ENCODE results near the gene ALDH3B1. TPM values are rescaled to one million over a fixed set of nuclear protein-coding genes. Genes with fewer than 3 reads are reported as not detected.

ALDH3B1 gene
- total RNA-seq, 3 donors from 2014 or later: 9.8 to 26.4 (median 20.6) TPM

DNA sequence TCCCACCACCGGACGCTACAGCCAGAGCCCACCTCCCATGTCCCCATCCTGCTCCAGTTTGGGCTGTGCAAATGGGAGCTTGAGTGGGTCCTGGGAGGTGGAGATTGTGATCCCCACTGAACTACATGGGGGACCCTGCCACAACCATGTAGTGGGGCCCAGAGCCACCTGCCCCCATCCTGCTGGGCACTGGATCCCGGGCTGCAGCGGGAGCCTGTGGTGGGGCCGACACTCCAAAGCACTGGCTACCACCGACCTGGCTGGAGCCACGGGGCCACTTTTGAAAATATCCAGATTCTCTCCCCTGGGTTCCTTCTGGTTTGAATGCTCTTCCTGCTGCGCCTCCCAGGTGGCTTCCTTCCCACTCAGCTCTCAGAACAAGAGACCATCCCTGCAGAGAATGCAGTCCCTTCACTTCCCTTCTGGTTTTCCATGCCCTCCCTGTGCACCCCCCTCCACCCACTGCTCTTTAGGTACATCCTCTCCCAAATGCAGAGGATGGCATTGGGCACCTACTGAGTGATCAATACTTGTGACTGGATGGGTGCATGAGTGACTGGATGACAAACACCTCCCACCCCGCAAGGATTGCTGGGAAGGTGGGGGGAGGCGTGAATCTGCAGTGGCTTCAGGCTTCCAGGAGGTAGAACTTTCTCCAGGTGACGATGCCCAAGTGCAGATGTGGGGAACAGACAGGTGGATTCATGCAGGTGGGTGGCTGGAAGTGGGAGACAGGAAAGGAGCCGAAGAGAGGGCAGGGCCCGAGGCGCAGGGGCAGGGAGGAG, 5.4 kb upstream of the ALDH3B1 start:
- intact Hi-C loops (cut with DNase I; ENCODE audit: low total_unique reads): no loop called here
- Histone ChIP-seq H3K4me1 (peaks cover 1% of the 10 kb centered on the region in 2 donors), H3K27me3 (no peaks in the 10 kb centered on the region), H3K4me3 (peak overlapping the region; percentile 81 to 85 (median 81)), H3K9me3 (no peaks in the 10 kb centered on the region), H3K27ac (peak overlapping the region in 1 of 2 donors; percentile 80), H3K36me3 (no peaks in the 10 kb centered on the region)
- DNase-seq (ENCODE audit: low spot score in 2 of 2): no peak
- TF ChIP-seq, protein P1, sequence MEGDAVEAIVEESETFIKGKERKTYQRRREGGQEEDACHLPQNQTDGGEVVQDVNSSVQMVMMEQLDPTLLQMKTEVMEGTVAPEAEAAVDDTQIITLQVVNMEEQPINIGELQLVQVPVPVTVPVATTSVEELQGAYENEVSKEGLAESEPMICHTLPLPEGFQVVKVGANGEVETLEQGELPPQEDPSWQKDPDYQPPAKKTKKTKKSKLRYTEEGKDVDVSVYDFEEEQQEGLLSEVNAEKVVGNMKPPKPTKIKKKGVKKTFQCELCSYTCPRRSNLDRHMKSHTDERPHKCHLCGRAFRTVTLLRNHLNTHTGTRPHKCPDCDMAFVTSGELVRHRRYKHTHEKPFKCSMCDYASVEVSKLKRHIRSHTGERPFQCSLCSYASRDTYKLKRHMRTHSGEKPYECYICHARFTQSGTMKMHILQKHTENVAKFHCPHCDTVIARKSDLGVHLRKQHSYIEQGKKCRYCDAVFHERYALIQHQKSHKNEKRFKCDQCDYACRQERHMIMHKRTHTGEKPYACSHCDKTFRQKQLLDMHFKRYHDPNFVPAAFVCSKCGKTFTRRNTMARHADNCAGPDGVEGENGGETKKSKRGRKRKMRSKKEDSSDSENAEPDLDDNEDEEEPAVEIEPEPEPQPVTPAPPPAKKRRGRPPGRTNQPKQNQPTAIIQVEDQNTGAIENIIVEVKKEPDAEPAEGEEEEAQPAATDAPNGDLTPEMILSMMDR (IDR thresholded peaks at IDR 0.05): no peak
- TF ChIP-seq POLR2A (IDR thresholded peaks at IDR 0.05) (no peak), POLR2AphosphoS5 (IDR thresholded peaks at IDR 0.05) (no peak)

DNA sequence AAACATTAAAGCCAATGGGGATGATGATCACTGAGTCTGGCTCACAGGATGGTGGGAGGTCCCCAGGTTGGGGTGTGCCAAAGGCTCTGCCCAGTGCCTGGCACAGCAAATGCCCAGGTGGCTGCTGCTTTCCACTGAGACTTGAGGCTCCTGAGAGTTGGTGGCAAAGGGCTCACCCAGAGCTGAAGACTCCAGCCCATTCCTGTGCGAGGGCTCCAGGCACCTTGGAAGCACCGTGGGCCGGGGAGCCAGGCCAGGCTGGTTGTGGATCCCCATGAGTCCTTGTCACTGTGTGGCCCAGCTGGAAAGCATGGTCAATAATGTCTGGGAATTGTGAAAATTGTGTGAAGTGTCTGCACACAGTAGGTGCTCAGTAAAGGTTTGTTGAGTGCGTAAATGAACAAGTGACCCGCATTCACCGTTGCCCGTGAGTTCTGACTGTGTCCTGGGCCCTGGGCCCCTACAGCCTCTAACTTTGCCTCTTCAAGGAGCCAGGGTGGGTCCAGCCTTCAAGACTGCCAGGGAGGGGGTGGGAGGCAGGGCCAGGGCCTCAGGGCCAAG, 3.4 kb upstream of the ALDH3B1 start:
- H3K36me3 ChIP-seq: no peaks in the 10 kb centered on the region

DNA sequence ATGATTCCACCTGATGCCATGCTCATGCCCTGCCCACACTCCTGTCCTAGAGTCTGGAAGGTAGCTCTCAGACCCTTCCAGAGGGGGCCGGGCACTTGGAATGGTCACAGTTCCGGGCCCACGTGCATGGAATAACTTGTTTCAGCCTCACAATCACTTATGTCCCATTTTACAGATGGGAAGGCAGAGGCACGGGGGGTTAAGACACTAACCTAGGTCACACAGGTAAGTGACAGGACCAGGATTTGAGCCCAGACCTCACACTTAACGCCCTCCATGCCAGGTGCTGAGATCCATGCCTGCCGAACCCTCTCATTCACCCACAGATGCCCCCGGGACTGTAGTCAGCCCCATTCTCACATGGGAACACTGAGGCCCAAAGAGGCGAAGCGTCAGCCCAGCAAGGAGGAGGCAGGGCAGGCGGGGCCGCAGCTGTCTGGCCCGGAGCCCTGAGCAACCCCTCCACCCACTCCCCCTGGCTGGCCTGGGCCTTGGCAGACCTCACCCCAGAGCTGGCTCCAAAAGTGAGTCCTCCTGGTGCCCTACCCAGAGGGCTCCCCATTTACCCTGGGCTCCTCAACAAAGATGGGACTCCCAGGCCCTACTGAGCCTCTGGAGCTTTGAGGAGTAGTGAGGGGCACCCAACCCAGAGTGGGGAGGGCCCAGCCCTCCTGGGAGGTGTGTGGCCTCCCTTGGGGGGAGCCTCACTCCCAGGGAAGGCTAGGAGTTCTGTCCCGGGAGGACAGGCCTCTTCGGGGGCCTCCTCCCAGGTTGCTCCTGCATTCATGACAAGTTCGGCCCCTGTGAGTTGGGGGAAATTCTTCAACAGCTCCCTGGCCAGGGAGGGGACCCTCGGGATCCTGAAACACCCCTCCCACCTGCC, 2.4 kb upstream of the ALDH3B1 start:
- no peak for DNase-seq (ENCODE audit: low spot score in 2 of 2)
- H3K36me3 ChIP-seq: no peaks in the 10 kb centered on the region
- peak overlapping the region in 1 of 2 donors; percentile 95 for H3K27ac ChIP-seq
- TF ChIP-seq POLR2A (IDR thresholded peaks at IDR 0.05): no peak
- TF ChIP-seq POLR2AphosphoS5 (IDR thresholded peaks at IDR 0.05): no peak
- TF ChIP-seq, protein P1 (IDR thresholded peaks at IDR 0.05): no peak
- no peaks in the 10 kb centered on the region for H3K9me3 ChIP-seq
- H3K4me3 ChIP-seq: no peak overlapping the region
- intact Hi-C loops (cut with DNase I; ENCODE audit: low total_unique reads): no loop called here
- peaks cover 19 to 23% of the 10 kb centered on the region in 2 donors for H3K4me1 ChIP-seq
- H3K27me3 ChIP-seq: no peaks in the 10 kb centered on the region

More for the DNA sequence above, 3.4 kb upstream of the ALDH3B1 start:
- no peak for DNase-seq (ENCODE audit: low spot score in 2 of 2)
- TF ChIP-seq, protein P1 (IDR thresholded peaks at IDR 0.05): no peak
- TF ChIP-seq POLR2AphosphoS5 (IDR thresholded peaks at IDR 0.05) (no peak), POLR2A (IDR thresholded peaks at IDR 0.05) (no peak)
- no peaks in the 10 kb centered on the region for H3K9me3 ChIP-seq
- intact Hi-C loops (cut with DNase I; ENCODE audit: low total_unique reads): no loop called here
- peaks cover 14 to 15% of the 10 kb centered on the region in 2 donors for H3K4me1 ChIP-seq
- H3K4me3 ChIP-seq: no peak overlapping the region
- no peaks in the 10 kb centered on the region for H3K27me3 ChIP-seq
- H3K27ac ChIP-seq: no peak overlapping the region

DNA sequence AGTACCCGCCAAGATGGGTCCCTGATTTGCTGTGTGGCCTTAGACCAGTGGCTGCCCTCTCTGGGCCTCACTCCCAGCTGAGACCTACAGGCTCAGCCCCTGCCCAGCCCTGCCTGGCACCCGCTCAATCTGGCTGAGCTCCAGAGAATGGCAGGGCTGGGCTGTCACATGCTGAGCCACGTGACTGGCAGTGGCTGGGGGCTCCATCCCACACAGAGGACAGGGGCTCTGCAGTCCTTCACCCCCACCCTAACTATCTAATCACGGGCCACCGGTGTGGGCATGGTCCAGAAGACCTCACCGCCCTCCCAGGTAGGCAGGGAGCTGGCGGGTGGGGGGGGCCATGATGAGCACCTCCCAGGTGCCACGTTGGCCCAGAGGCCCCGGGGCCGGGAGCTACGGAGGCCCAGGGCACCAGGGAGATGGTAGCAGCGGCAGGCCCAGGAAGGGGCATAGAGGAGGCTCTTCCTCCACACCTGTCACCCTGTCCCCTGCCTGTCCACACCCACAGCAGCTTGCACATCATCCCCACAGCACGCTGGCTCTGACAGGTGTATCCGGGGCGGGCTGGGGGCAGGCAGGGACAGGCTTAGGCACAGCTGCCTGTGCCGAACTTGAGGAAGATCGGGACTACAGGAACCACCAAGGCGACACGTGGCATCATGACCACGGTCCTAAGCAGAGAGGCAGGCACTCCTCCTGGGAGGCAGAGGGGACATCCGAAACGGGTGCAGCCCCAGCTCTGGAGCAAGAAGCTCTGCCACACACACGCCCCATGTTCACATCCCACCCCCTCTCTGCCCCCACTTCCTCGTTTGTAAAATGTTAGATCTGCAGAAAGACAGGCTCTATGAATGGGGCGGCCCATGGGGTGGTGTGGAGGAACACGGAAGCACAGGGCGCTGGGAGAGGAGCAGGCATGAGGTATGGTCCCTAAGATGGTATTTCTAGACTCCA, 1.5 kb upstream of the ALDH3B1 start:
- Histone ChIP-seq H3K36me3 (no peaks in the 10 kb centered on the region), H3K4me3 (no peak overlapping the region), H3K4me1 (peaks cover 29 to 30% of the 10 kb centered on the region in 2 donors), H3K9me3 (no peaks in the 10 kb centered on the region), H3K27me3 (no peaks in the 10 kb centered on the region), H3K27ac (peak overlapping the region; percentile 13 to 95)
- intact Hi-C loops (cut with DNase I; ENCODE audit: low total_unique reads): no loop called here
- no peak for DNase-seq (ENCODE audit: low spot score in 2 of 2)
- TF ChIP-seq POLR2A (IDR thresholded peaks at IDR 0.05) (no peak), POLR2AphosphoS5 (IDR thresholded peaks at IDR 0.05) (no peak)
- TF ChIP-seq, protein P1 (IDR thresholded peaks at IDR 0.05): no peak
